ENCODE data around the gene CNKSR3.

The CNKSR3 gene

DNA sequence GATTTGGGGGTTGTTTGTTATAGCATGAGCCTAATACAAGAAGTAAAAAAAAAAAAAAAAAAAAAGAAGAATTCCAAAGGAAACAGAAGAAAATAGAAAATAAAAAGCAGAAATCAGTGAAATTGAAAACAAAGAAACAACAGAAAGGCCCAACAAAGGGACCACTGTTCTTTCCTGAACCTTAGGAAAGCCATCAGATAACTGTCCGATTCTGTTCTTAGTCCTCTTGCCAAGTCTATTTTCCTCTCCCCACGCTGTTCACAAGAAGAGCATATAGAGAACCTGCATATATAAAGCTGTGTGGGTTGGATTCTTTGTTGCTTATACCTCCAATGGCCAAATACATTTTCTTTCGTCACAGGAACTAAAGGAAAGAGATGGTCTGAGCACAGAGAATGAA, 115.9 kb downstream of the CNKSR3 start:
- Histone ChIP-seq H3F3A (ENCODE audit: insufficient read depth, low read length) (no peaks in the 10 kb centered on the region), H3K9me2 (ENCODE audit: low read depth, low read length) (no peaks in the 10 kb centered on the region), H3K36me3 (ENCODE audit: insufficient read depth, low read length) (no peaks in the 10 kb centered on the region), H3K27me3 (ENCODE audit: insufficient read depth, low read length) (no peaks in the 10 kb centered on the region), H4K20me1 (ENCODE audit: insufficient read depth, low read length) (no peaks in the 10 kb centered on the region), H3K9me3 (ENCODE audit: low read length) (no peaks in the 10 kb centered on the region), H2AFZ (ENCODE audit: low read length) (no peak overlapping the region), H3K27ac (ENCODE audit: low read depth, low read length, poor library complexity, severe bottlenecking) (no peak overlapping the region), H3K4me3 (ENCODE audit: low read depth, low read length, poor library complexity, severe bottlenecking) (no peak overlapping the region), H3K79me2 (ENCODE audit: insufficient read depth, low read length) (no peaks in the 10 kb centered on the region), H3K4me2 (ENCODE audit: low read length) (no peak overlapping the region), H3K9ac (ENCODE audit: low read length) (no peak overlapping the region), H3K4me1 (ENCODE audit: insufficient read depth, low read length, severe bottlenecking) (no peaks in the 10 kb centered on the region)
- TF ChIP-seq, protein P1, sequence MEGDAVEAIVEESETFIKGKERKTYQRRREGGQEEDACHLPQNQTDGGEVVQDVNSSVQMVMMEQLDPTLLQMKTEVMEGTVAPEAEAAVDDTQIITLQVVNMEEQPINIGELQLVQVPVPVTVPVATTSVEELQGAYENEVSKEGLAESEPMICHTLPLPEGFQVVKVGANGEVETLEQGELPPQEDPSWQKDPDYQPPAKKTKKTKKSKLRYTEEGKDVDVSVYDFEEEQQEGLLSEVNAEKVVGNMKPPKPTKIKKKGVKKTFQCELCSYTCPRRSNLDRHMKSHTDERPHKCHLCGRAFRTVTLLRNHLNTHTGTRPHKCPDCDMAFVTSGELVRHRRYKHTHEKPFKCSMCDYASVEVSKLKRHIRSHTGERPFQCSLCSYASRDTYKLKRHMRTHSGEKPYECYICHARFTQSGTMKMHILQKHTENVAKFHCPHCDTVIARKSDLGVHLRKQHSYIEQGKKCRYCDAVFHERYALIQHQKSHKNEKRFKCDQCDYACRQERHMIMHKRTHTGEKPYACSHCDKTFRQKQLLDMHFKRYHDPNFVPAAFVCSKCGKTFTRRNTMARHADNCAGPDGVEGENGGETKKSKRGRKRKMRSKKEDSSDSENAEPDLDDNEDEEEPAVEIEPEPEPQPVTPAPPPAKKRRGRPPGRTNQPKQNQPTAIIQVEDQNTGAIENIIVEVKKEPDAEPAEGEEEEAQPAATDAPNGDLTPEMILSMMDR (IDR thresholded peaks at IDR 0.05; ENCODE audit: low read length) = no peak
- no peak for TF ChIP-seq EZH2 (IDR thresholded peaks at IDR 0.05; ENCODE audit: borderline replicate concordance, low read length)

DNA sequence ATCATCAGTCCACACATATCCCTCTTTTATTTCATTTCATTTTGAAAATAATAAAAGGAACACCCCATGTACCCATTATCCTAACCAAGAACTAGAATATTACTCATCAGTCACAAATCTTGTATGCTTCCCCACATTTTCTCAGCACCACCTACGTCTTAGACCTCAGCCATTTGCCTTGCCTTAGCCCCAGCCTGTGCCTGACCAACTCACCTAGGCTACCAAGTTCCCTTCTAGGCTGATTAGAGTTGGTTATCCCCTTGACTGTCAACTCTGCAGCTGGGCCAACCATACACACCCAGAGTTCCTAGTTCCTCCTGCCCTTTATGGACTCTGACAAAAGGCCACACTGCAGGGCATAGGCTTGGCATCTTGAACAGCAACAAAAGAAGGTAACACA, 120.5 kb downstream of the CNKSR3 start:
- Histone ChIP-seq H3K9me2 (ENCODE audit: low read depth, low read length) (no peaks in the 10 kb centered on the region), H3K27ac (ENCODE audit: low read depth, low read length, poor library complexity, severe bottlenecking) (no peak overlapping the region), H3K79me2 (ENCODE audit: insufficient read depth, low read length) (no peaks in the 10 kb centered on the region)

DNA sequence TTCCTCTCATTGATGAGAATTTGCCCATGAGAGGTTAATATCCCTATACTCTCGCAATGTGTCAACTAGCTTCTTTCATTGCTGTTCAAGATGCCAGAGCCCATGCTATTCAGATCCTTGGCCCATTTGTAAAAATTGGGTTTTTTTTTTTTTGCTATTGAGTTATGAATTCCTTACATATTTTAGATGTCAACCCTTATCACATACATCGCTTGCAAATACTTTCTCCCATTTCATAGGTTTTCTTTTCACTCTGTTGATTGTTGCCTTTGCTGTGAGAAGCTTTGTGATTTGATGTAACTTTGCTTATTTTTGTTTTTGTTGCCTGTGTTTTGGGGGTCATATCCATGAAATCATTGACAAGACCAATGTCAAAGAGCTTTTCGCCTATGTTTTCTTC, 121.7 kb downstream of the CNKSR3 start:
- H2AFZ ChIP-seq (ENCODE audit: low read length) = no peak overlapping the region

More for the DNA sequence above, 120.5 kb downstream of the CNKSR3 start:
- no peaks in the 10 kb centered on the region for H3F3A ChIP-seq (ENCODE audit: insufficient read depth, low read length)
- no peak overlapping the region for H2AFZ ChIP-seq (ENCODE audit: low read length)
- no peaks in the 10 kb centered on the region for H3K9me3 ChIP-seq (ENCODE audit: low read length)
- H3K4me2 ChIP-seq (ENCODE audit: low read length) = no peak overlapping the region
- no peak overlapping the region for H3K9ac ChIP-seq (ENCODE audit: low read length)
- H3K36me3 ChIP-seq (ENCODE audit: insufficient read depth, low read length) = no peaks in the 10 kb centered on the region
- no peak overlapping the region for H3K4me3 ChIP-seq (ENCODE audit: low read depth, low read length, poor library complexity, severe bottlenecking)
- no peaks in the 10 kb centered on the region for H3K27me3 ChIP-seq (ENCODE audit: insufficient read depth, low read length)
- TF ChIP-seq, protein P1 (IDR thresholded peaks at IDR 0.05; ENCODE audit: low read length) = no peak
- no peak for TF ChIP-seq EZH2 (IDR thresholded peaks at IDR 0.05; ENCODE audit: borderline replicate concordance, low read length)
- no peaks in the 10 kb centered on the region for H3K4me1 ChIP-seq (ENCODE audit: insufficient read depth, low read length, severe bottlenecking)
- H4K20me1 ChIP-seq (ENCODE audit: insufficient read depth, low read length) = no peaks in the 10 kb centered on the region

More for the DNA sequence above, 121.7 kb downstream of the CNKSR3 start:
- H3K79me2 ChIP-seq (ENCODE audit: insufficient read depth, low read length) = no peaks in the 10 kb centered on the region
- H3K4me2 ChIP-seq (ENCODE audit: low read length) = no peak overlapping the region
- H3K4me1 ChIP-seq (ENCODE audit: insufficient read depth, low read length, severe bottlenecking) = no peaks in the 10 kb centered on the region
- H3K4me3 ChIP-seq (ENCODE audit: low read depth, low read length, poor library complexity, severe bottlenecking) = no peak overlapping the region
- no peak overlapping the region for H3K9ac ChIP-seq (ENCODE audit: low read length)
- H3K27ac ChIP-seq (ENCODE audit: low read depth, low read length, poor library complexity, severe bottlenecking) = no peak overlapping the region
- H3F3A ChIP-seq (ENCODE audit: insufficient read depth, low read length) = no peaks in the 10 kb centered on the region
- H3K27me3 ChIP-seq (ENCODE audit: insufficient read depth, low read length) = no peaks in the 10 kb centered on the region
- no peaks in the 10 kb centered on the region for H4K20me1 ChIP-seq (ENCODE audit: insufficient read depth, low read length)
- H3K36me3 ChIP-seq (ENCODE audit: insufficient read depth, low read length) = no peaks in the 10 kb centered on the region
- H3K9me3 ChIP-seq (ENCODE audit: low read length) = no peaks in the 10 kb centered on the region
- no peaks in the 10 kb centered on the region for H3K9me2 ChIP-seq (ENCODE audit: low read depth, low read length)
- TF ChIP-seq, protein P1 (IDR thresholded peaks at IDR 0.05; ENCODE audit: low read length) = no peak
- TF ChIP-seq EZH2 (IDR thresholded peaks at IDR 0.05; ENCODE audit: borderline replicate concordance, low read length) = no peak
